ENCODE data around the gene QRFPR. TPM values are rescaled to one million over a fixed set of nuclear protein-coding genes. Genes with fewer than 3 reads are reported as not detected.
A peak's percentile ranks its signal among the peaks of the same experiment; 100 is the strongest.
"Not testable (repeated sequence)": the region's sequence is repeated elsewhere in the genome, so short reads cannot be mapped to it uniquely, and the experiment has no call there.

Gene QRFPR
- polyA plus RNA-seq (2013, experiment 1 of 2; ENCODE audit: insufficient read length) = not detected
- not detected for polyA plus RNA-seq (2013, experiment 2 of 2; ENCODE audit: insufficient read length)

DNA sequence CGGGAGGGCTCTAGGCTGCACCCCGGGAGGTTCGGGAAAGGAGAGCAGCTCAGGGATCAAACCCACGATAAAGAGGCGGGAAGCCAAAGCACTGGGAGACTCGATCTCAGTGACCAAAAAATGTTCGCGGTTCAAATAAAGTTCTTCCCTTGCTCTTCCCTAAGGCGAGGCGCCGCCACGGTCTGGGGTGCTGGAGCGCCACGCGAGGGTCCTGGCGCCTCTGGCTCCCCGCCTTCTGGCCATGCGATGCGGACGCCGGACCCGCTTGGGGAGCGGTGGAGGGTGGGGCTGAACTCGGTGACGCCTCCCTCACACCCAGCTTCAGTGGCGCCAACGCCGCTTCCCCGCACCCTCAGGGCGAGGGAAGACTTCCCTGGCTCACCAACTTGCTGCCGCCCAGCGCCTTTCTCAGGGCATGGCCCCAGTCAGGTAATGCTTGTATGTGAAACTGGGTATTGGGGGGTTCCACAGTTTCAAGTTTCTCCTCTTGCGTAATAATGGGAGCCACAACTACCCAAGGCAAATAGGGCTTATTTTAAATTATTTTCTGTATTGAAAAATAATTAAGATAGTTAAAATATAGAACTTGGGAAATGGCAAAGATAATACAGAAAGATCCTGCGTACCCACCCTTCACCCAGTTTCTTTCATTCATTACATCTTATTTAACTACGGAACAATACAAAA, at the start of gene QRFPR:
QRFPR (minus strand) TSS at position 243 of the 687 bp plus-strand sequence. CDS start 371 bp downstream, outside the sequence.
- peak; percentile 6 for DNase-seq

- no peak for DNase-seq
These were observed 47.9 kb upstream of the QRFPR start for GRCh38 chr4:121428721-121429120.

DNA sequence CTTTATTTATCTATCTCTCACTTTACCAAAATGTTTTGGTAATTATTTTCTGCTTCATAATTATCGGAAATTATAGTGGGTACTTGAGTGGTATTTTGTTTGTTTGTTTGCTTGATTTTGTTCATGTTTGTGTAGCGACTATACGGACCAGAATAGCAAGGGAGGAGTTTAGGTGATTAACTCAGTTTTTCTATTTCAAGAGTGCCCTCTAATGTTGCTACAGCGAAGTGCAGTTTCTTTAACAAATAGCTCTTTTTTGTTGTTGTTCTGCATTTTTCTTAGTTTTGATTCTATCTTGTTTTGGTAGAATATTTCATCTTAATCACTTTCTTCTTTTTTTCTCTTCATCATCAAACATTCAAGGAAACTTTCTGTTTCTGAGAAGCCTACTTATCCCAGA, 40.8 kb upstream of the QRFPR start:
- DNase-seq = no peak

DNA sequence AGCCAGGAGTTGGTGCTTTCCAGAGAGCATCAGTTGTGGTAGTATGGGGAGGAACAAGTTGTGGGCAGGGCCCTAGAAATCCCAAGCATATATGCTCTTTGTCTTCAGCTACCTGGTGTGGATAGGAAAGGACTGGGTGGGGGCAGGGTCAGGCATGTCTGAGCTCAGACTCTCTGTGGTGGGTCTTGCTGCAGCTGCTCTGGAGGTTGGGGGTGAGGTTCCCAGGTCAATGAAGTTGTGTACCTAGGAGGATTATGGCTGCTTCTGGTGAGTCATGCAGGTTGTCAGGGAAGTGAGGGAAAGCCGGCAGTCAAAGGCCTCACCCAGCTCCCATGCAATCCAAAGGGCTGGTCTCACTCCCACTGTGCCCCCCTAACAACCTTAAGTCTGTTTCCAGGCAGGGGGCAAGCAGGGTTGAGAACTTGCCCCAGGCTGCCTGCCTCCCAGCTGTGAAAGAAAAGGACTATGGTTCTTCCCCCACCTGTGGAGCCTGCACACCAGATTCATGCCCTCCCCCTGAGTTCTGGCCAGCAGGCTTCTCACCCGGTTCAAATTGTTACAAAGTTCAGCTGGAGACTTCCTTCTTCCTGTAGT, 30.4 kb upstream of the QRFPR start:
- no peak for DNase-seq

- not testable (repeated sequence) for DNase-seq
These were observed 27.7 kb upstream of the QRFPR start for GRCh38 chr4:121408567-121408966.

GRCh38 chr4:121400632-121401031, 19.8 kb upstream of the QRFPR start:
- no peak for DNase-seq

- DNase-seq = no peak
These were observed 17.3 kb upstream of the QRFPR start for GRCh38 chr4:121397941-121398601.

DNA sequence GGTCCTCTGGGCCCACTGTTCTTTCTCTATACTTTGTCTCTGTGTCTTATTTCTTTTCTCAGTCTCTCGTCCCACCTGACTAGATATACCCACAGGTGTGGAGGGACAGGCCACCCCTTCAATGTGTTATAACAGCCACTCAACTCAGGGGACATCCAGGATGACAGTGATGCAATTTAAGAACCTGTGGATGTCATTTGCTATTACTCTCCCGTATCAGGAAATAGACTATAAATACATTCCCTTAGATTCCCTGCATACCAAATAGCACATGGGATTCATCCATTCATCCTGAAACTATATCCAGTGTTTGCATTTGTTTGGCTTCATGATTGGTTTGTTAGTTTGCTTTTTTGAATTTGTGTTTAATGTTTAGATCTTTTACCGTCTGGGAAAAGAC, 16.6 kb upstream of the QRFPR start:
- DNase-seq = no peak

- no peak for DNase-seq
These were observed 11.7 kb upstream of the QRFPR start for GRCh38 chr4:121392426-121393086.

GRCh38 chr4:121390335-121390734, 9.5 kb upstream of the QRFPR start:
- DNase-seq = no peak

DNA sequence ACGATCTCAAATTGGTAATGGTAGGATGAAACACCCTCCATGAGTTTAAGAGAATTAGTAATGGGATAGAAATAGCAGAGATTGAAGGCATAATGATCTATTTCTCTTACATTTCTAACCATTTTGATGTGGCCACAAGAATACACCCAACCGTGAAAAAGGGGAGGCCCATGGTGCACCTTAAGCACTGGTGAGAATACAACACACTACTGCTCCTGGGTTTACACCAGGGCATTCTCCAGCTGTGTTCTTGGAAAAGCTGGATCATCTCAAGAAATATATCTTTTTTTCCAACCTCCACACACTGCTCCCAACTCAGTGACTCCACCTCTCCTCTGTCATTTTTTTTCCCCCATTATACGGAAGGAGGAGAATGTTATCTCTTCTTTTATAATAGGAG, 1.5 kb downstream of the QRFPR start:
- DNase-seq = no peak

- DNase-seq = no peak
These were observed 3.7 kb downstream of the QRFPR start for GRCh38 chr4:121377076-121377475.

- DNase-seq = no peak
These were observed 4.3 kb downstream of the QRFPR start for GRCh38 chr4:121376556-121376955.

DNA sequence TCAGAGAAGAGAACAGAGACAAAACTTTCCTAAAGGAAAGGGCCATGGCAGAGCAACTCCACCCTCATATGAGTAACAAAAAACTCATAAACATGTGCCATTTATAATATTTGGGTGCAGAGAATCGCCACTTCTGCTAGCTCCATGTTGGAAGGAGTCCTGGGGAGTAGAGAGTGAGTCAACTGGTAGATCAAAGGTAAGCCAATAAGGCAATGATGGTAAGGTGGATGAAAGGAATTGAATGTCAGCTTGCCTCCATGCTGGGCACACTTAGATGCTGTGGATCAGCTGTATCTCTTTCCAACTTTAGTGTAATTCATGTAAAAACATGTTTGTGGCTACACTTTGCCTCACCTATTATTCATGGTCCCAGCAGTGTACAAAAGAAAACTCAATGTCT, 4.7 kb downstream of the QRFPR start:
- no peak for DNase-seq

- peak; percentile 23 for DNase-seq
These were observed 5.6 kb downstream of the QRFPR start for GRCh38 chr4:121375262-121375661.

DNA sequence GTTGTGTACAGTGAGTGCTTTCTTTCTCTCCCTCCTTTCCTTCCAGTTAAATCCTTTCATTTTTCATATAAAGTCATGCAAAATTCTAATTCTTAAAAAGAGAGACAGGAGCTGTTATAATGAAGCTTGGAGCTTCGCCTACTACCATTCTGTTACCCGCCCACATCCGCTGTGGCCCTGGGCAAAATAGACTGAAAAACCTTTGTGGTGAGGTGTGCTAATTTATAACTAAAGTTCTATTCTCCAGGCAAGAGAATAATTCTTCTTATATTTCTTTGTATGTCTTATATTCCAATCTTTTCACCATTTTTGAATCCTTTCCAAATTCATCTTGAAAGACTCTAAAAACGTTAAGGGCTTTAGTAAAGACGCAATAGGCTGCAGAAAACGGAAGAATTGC, 7.0 kb downstream of the QRFPR start:
- DNase-seq = no peak

- peak; percentile 54 for DNase-seq
These were observed 10.0 kb downstream of the QRFPR start for GRCh38 chr4:121370729-121371325.

DNA sequence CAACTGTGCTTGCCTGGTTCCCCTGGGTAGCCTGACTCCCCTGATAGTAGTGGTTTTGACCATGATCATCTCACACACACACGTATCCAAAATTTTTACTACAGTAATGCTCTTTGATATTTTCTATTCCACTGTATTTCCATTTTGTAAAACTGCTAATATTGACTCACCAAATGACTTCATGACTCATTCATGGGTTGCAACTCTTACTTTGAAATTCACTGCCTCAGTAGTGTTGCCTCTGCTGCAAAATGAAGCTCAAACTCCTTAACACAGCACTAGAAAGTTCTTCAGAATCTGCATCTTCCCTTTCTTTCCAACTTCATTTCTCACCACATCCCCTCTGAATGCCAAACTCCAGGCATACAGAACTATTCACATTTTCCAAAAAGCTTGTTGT, 20.3 kb downstream of the QRFPR start:
- DNase-seq = peak; percentile 4

- DNase-seq = peak; percentile 64
These were observed 22.3 kb downstream of the QRFPR start for GRCh38 chr4:121358473-121358872.

DNA sequence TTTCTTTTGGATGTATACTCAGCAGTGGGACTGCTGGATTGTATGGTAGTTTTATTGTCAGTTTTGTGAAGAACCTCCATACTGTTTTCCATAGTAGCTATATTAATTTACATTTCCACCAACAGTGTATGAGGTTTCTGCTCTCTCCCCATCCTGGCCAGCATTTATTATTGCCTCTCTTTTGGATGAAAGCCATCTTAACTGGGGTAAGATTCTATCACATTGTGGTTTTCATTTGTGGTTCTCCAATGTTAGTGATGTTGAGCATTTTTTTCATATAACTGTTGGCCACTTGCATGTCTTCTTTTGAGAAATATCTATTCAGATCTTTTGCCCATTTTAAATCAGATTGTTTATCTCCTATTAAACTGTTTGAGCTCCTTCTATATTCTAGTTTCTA, 27.6 kb downstream of the QRFPR start:
- DNase-seq = peak; percentile 29

DNA sequence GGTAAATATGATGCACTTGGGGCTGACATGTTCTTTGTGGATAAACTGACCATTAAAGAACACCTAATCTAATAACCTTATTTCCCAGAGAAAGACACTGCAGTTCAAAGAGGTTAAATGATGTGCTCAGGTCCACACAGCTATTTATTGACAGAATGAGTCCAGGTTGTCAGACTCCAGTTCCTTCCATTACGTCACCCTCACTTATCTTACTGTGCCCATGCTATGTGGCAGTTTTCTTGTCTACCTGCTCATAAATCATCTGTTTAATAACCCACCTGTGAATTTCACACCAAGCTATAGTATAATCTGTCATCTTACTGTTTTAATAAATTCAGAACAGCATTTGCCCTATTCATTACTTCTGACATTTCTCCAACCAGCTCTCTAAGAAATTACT, 36.7 kb downstream of the QRFPR start:
- DNase-seq = no peak

DNA sequence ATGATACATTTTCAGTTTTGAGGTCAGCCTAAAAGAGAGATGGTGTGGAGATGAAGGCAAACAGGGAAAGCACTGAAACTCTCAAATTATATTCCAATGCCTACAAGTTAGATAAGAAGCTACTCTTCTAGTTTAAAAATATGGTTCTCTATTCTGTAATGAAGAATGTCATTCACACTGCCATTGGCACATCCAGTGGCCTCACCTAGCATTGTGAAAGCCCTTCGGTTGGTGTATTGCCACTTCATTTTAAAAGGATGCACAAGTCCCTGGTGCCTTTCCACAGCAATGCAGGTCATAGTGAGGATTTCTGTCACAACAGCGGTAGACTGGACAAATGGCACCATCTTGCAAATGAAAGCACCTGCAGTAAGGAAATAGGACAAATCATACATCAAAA, 40.6 kb downstream of the QRFPR start:
- DNase-seq = no peak

GRCh38 chr4:121339824-121340223, 41.0 kb downstream of the QRFPR start:
- DNase-seq = no peak

Measured in fibroblast of skin of scalp (primary cell).